GM23338 (cell line): ENCODE measurements around the gene NQO2.

Experiments
- CREB1 ChIP-seq: fragments of 250-450 bp; sonication (Bioruptor Pico); IDR thresholded peaks from 2 replicates; pipeline ENCODE4 v1.5.0; 2020; ENCODE audit warnings: low read depth, mild to moderate bottlenecking, moderate library complexity
- CTCF ChIP-seq, 2 experiments: fragments of 200-600 bp in 1 of 2; sonication (generic) in 1 of 2; conservative IDR thresholded peaks; 2 replicates each; pipeline versions ENCODE4 v1.5.1 to v1.6.1; 2016 to 2017; ENCODE audit warnings: antibody characterized with exemption in 2 of 2, low read depth in 2 of 2, mild to moderate bottlenecking in 2 of 2, moderate library complexity in 1 of 2
- ETS1 ChIP-seq: IDR thresholded peaks from 2 replicates; pipeline ENCODE4 v1.6.1; 2016; ENCODE audit warnings: antibody characterized with exemption
- EZH2 ChIP-seq: fragments of 200-600 bp; sonication (generic); IDR thresholded peaks from one replicate; pipeline ENCODE4 v1.8.0; 2017; ENCODE audit warnings: antibody characterized with exemption, mild to moderate bottlenecking, low read depth; ENCODE audit not compliant: unreplicated experiment
- POLR2AphosphoS5 ChIP-seq: IDR thresholded peaks from 2 replicates; pipeline ENCODE4 v1.6.1; 2016; ENCODE audit warnings: antibody characterized with exemption, low read depth
- REST ChIP-seq: IDR thresholded peaks from one replicate; pipeline ENCODE4 v1.6.1; 2018; ENCODE audit warnings: antibody characterized with exemption; ENCODE audit not compliant: unreplicated experiment
- ZNF114 ChIP-seq: fragments of 250-450 bp; sonication (Bioruptor Pico); IDR thresholded peaks from 2 replicates; pipeline ENCODE4 v1.5.0; 2020; ENCODE audit warnings: mild to moderate bottlenecking, moderate library complexity

GRCh38 chr6:2964793-2965505, 34.7 kb upstream of the NQO2 start:
- no peak for TF ChIP-seq CTCF (conservative IDR thresholded peaks at IDR 0.05; ENCODE audit: low read depth in 2 of 2)
- no peak for TF ChIP-seq EZH2
- no peak for TF ChIP-seq POLR2AphosphoS5
- TF ChIP-seq ZNF114 (CRISPR knock-in tag) = no peak
- no peak for TF ChIP-seq REST
- no peak for TF ChIP-seq CREB1 (CRISPR knock-in tag)
- TF ChIP-seq ETS1 = no peak
